Loucy (cell line): ENCODE data around the gene COG8.

Experiments
- EZH2phosphoT487 ChIP-seq: fragments of 200-600 bp; IDR thresholded peaks from 2 replicates; pipeline ENCODE4 v1.6.1; 2018; ENCODE audit warnings: antibody characterized with exemption, mild to moderate bottlenecking, moderate library complexity, borderline replicate concordance
- TF ChIP-seq, protein P1 (sequence below): fragments of 200-600 bp; sonication (generic); conservative IDR thresholded peaks from 2 replicates; pipeline ENCODE4 v1.5.1; 2014; ENCODE audit warnings: mild to moderate bottlenecking, antibody characterized with exemption, low read length

DNA sequence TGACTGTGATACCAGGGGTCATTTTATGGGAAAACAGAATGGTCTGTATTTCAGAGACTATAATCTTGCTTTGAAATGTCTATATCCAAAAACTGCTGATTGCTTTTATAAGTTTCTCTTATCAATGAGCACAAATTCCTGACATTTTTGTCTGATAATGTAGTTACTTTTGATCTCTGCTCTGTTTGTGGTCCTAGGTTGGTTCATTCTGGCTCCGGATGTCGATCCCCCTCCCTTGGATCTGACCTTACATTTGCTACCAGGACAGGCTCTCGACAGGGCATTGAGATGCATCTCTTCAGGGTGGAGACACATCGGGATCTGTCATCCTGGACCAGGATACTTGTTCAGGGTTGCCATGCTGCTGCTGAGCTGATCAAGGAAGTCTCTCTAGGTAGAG lies 55.5 kb downstream of the COG8 start:
- TF ChIP-seq, protein P1, sequence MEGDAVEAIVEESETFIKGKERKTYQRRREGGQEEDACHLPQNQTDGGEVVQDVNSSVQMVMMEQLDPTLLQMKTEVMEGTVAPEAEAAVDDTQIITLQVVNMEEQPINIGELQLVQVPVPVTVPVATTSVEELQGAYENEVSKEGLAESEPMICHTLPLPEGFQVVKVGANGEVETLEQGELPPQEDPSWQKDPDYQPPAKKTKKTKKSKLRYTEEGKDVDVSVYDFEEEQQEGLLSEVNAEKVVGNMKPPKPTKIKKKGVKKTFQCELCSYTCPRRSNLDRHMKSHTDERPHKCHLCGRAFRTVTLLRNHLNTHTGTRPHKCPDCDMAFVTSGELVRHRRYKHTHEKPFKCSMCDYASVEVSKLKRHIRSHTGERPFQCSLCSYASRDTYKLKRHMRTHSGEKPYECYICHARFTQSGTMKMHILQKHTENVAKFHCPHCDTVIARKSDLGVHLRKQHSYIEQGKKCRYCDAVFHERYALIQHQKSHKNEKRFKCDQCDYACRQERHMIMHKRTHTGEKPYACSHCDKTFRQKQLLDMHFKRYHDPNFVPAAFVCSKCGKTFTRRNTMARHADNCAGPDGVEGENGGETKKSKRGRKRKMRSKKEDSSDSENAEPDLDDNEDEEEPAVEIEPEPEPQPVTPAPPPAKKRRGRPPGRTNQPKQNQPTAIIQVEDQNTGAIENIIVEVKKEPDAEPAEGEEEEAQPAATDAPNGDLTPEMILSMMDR: no peak
- TF ChIP-seq EZH2phosphoT487: no peak
